GM13976 (cell line): ENCODE data around the gene RARB.

Source experiments
- DNase-seq: peaks from one replicate; pipeline ENCODE4 v3.0.0; 2012; ENCODE audit warnings: low spot score
- CTCF ChIP-seq: IDR thresholded peaks from 2 replicates; pipeline ENCODE4 v1.5.1; 2012; ENCODE audit warnings: borderline replicate concordance, mild to moderate bottlenecking; ENCODE audit not compliant: insufficient read depth; ENCODE audit errors: extremely low read depth, missing control alignments, control extremely low read depth
- in situ Hi-C: fragments of 300-500 bp; cut with MboI; formaldehyde crosslinking; loops from one replicate; pipeline ENCODE4 v1.12.0; 2022; ENCODE audit warnings: low sequenced_read_pairs, mixed read lengths, inconsistent platforms; ENCODE audit not compliant: unreplicated experiment

The RARB gene

DNA sequence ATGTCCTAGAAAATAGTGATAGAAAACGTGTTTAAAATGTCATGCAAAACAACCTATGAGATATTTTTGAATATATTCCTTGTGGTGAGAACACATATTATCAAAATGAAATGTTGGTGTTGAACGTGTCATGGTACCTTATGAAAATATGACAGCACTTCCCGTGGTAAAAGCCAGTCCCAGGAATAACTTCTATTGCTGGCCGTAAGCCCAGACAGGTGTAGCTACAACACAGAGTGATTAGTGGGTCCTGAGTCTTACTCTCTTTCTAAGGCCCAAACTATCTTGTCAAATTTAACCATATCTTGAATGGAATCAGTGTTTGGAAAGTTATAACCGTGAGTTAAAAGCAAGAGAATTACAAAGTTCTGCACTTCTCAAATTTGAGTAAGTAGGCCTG is 24.1 kb downstream of the RARB start:
- no peak for DNase-seq
- TF ChIP-seq CTCF, result no peak
- in situ Hi-C loops, result no loop called here

GRCh38 chr3:25452740-25453139 is 24.7 kb downstream of the RARB start:
- DNase-seq, result no peak
- no peak for TF ChIP-seq CTCF
- in situ Hi-C loops, result no loop called here

- DNase-seq, result no peak
- in situ Hi-C loops, result no loop called here
- no peak for TF ChIP-seq CTCF
These were observed 25.5 kb downstream of the RARB start for GRCh38 chr3:25453619-25454004.

GRCh38 chr3:25454005-25454927 is 26.2 kb downstream of the RARB start:
- TF ChIP-seq CTCF, result no peak

GRCh38 chr3:25455441-25456132 is 27.5 kb downstream of the RARB start:
- no peak for DNase-seq

More at GRCh38 chr3:25454005-25454927, 26.2 kb downstream of the RARB start:
- no peak for DNase-seq
- in situ Hi-C loops, result no loop called here

More at GRCh38 chr3:25455441-25456132, 27.5 kb downstream of the RARB start:
- in situ Hi-C loops, result no loop called here
- no peak for TF ChIP-seq CTCF
